HT-29 (cell line): Measurements from ENCODE around the gene CHURC1. TPM values are rescaled to one million over a fixed set of nuclear protein-coding genes. Genes with fewer than 3 reads are reported as not detected.

ENCODE experiments used
- DNase-seq: peaks from one replicate; pipeline ENCODE4 v3.0.0-alpha.2; 2015; ENCODE audit warnings: low spot score
- total RNA-seq: library from RNA; depleted of rRNA; stranded (reverse); fragments of >200 nt; shearing (Covaris generic); gene quantifications from 2 replicates; pipeline ENCODE4 v1.2.3, GENCODE V29; 2014

Gene CHURC1
- total RNA-seq, 1 experiment from 2014 or later, result 13.9 TPM

- no peak for DNase-seq
These were observed 24.9 kb downstream of the CHURC1 start for GRCh38 chr14:64938972-64939816.

GRCh38 chr14:64939817-64940190 lies 25.5 kb downstream of the CHURC1 start:
- DNase-seq, result peak; percentile 26

- DNase-seq, result peak; percentile 32
These were observed 26.2 kb downstream of the CHURC1 start for GRCh38 chr14:64940336-64940910.

- DNase-seq, result peak; percentile 89
These were observed 28.4 kb downstream of the CHURC1 start, which contains the start of gene GPX2 for GRCh38 chr14:64942531-64943111. TSS of gene GPX2 (minus strand) at chr14:64942745. CDS start at chr14:64942726, 19 bp downstream.

- DNase-seq, result peak; percentile 28
These were observed 29.3 kb downstream of the CHURC1 start for GRCh38 chr14:64943556-64943955.

- peak; percentile 38 for DNase-seq
These were observed 29.8 kb downstream of the CHURC1 start for GRCh38 chr14:64944041-64944440.

- DNase-seq, result no peak
These were observed 30.6 kb downstream of the CHURC1 start for GRCh38 chr14:64944861-64945260.

- DNase-seq, result no peak
These were observed 31.4 kb downstream of the CHURC1 start for GRCh38 chr14:64945431-64946178.

GRCh38 chr14:64946310-64947045 lies 32.2 kb downstream of the CHURC1 start:
- DNase-seq, result no peak

- no peak for DNase-seq
These were observed 33.7 kb downstream of the CHURC1 start for GRCh38 chr14:64947710-64948611.

- no peak for DNase-seq
These were observed 34.5 kb downstream of the CHURC1 start for GRCh38 chr14:64948612-64949210.

- no peak for DNase-seq
These were observed 36.6 kb downstream of the CHURC1 start for GRCh38 chr14:64950889-64951288.

GRCh38 chr14:64951291-64951690 lies 37.0 kb downstream of the CHURC1 start:
- DNase-seq, result no peak

GRCh38 chr14:64951724-64952123 lies 37.5 kb downstream of the CHURC1 start:
- no peak for DNase-seq

- no peak for DNase-seq
These were observed 38.5 kb downstream of the CHURC1 start for GRCh38 chr14:64952598-64953309.

GRCh38 chr14:64953310-64953654 lies 39.0 kb downstream of the CHURC1 start:
- DNase-seq, result no peak

- DNase-seq, result no peak
These were observed 39.4 kb downstream of the CHURC1 start for GRCh38 chr14:64953661-64954060.

GRCh38 chr14:64954491-64955240 lies 40.4 kb downstream of the CHURC1 start:
- no peak for DNase-seq
